ENCODE data around the gene OVOL2. TPM values are rescaled to one million over a fixed set of nuclear protein-coding genes. Genes with fewer than 3 reads are reported as not detected.

OVOL2 gene
- total and polyA plus RNA-seq, 4 experiments from 2014 or later: not detected

GRCh38 chr20:18004384-18005031 lies 53.2 kb downstream of the OVOL2 start:
- Mint-ChIP-seq H3K27ac (no peak overlapping the region), H3K27me3 (no peaks in the 10 kb centered on the region), H3K9me3 (no peaks in the 10 kb centered on the region), H3K4me1 (no peaks in the 10 kb centered on the region), H3K4me3 (no peak overlapping the region), H3K36me3 (no peaks in the 10 kb centered on the region)
- H3K4me1 ChIP-seq (ENCODE audit: insufficient read depth, low read length): no peaks in the 10 kb centered on the region
- ChIA-PET POLR2A (ENCODE audit: partially characterized antibody) (no interaction called here), CTCF (ENCODE audit: partially characterized antibody) (interaction anchor here (1.0 kb wide), 1 partner anchor 10 kb away, joined by 3 read pairs; no protein-coding TSS in a partner anchor)
- intact Hi-C loops (cut with micrococcal nuclease): no loop called here
- H3K9me3 ChIP-seq (ENCODE audit: control insufficient read depth in 1 of 2, low read length in 2 of 2): no peaks in the 10 kb centered on the region
- no peak for DNase-seq
- no peak overlapping the region for H3K27ac ChIP-seq (ENCODE audit: low read depth, low read length)
- H3K36me3 ChIP-seq (ENCODE audit: insufficient read depth, low read length): no peaks in the 10 kb centered on the region
- no peaks in the 10 kb centered on the region for H3K27me3 ChIP-seq (ENCODE audit: insufficient read depth, low read length)
- H3K4me3 ChIP-seq (ENCODE audit: low read length in 2 of 2): no peak overlapping the region

- Mint-ChIP-seq H3K27me3 (no peaks in the 10 kb centered on the region), H3K9me3 (no peaks in the 10 kb centered on the region), H3K4me1 (no peaks in the 10 kb centered on the region), H3K36me3 (no peaks in the 10 kb centered on the region), H3K4me3 (no peak overlapping the region), H3K27ac (no peak overlapping the region)
- CTCF ChIA-PET (ENCODE audit: partially characterized antibody): interaction anchor here (0.6 to 1.0 kb wide), 2 partner anchors 10 to 460 kb away, joined by 3 read pairs; no protein-coding TSS in a partner anchor
- intact Hi-C loops (cut with micrococcal nuclease): no loop called here
- Histone ChIP-seq H3K9me3 (ENCODE audit: control insufficient read depth in 1 of 2, low read length in 2 of 2) (no peaks in the 10 kb centered on the region), H3K4me3 (ENCODE audit: low read length in 2 of 2) (no peak overlapping the region), H3K27ac (ENCODE audit: low read depth, low read length) (no peak overlapping the region), H3K4me1 (ENCODE audit: insufficient read depth, low read length) (no peaks in the 10 kb centered on the region), H3K36me3 (ENCODE audit: insufficient read depth, low read length) (no peaks in the 10 kb centered on the region), H3K27me3 (ENCODE audit: insufficient read depth, low read length) (no peaks in the 10 kb centered on the region)
- POLR2A ChIA-PET (ENCODE audit: partially characterized antibody): no interaction called here
- no peak for DNase-seq
Observed at GRCh38 chr20:18003897-18004296, 53.8 kb downstream of the OVOL2 start.

GRCh38 chr20:18001131-18001921 lies 56.4 kb downstream of the OVOL2 start:
- intact Hi-C loops (cut with micrococcal nuclease): no loop called here

DNA sequence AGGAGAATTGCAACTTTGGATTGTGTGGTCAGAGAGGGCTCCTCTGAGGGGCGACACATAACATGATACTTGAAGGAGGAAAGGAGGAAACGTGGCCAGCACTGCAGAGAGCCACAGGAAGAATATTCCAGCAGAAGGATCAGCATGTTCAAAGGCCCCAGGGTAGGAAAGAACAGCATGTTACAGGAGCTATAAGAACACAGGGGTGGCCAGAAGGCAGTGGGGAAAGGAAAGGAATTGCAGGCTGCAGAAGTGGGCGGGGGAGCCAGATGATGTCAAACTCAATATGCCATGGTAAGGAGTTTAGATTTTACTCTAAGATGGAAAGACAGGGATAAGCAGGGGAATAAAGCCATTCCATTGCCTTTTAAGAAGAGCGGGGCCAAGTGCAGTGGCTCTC lies 58.1 kb downstream of the OVOL2 start:
- H3K9me3 Mint-ChIP-seq: no peaks in the 10 kb centered on the region
- peaks cover 4% of the 10 kb centered on the region for H3K4me1 ChIP-seq (ENCODE audit: insufficient read depth, low read length)
- H3K36me3 Mint-ChIP-seq: no peaks in the 10 kb centered on the region
- H3K36me3 ChIP-seq (ENCODE audit: insufficient read depth, low read length): no peaks in the 10 kb centered on the region
- H3K27ac Mint-ChIP-seq: no peak overlapping the region
- peaks cover 4 to 9% (median 6%) of the 10 kb centered on the region in 4 donors for H3K4me1 Mint-ChIP-seq
- DNase-seq: no peak
- peaks cover 0 to 3% of the 10 kb centered on the region in 2 donors for H3K27me3 Mint-ChIP-seq
- no peak overlapping the region for H3K4me3 Mint-ChIP-seq
- intact Hi-C loops (cut with micrococcal nuclease): loop anchor here (5.0 kb wide), 1 partner anchor 42 kb away; no protein-coding TSS in a partner anchor
- ChIA-PET POLR2A (ENCODE audit: partially characterized antibody) (interaction anchor here (1.3 kb wide), 1 partner anchor 31 kb away, joined by 4 read pairs; the partner anchor contains the start of genes MGME1 and SNX5), CTCF (ENCODE audit: partially characterized antibody) (interaction anchor here (0.6 to 6.0 kb wide), 2 partner anchors 7 to 318 kb away, joined by 4 to 53 read pairs; partner anchors contain the start of gene RRBP1)
- H3K27ac ChIP-seq (ENCODE audit: low read depth, low read length): no peak overlapping the region
- no peaks in the 10 kb centered on the region for H3K27me3 ChIP-seq (ENCODE audit: insufficient read depth, low read length)
- H3K4me3 ChIP-seq (ENCODE audit: low read length in 2 of 2): no peak overlapping the region
- H3K9me3 ChIP-seq (ENCODE audit: control insufficient read depth in 1 of 2, low read length in 2 of 2): no peaks in the 10 kb centered on the region

More at GRCh38 chr20:18001131-18001921, 56.4 kb downstream of the OVOL2 start:
- peaks cover 0 to 3% (median under 1%) of the 10 kb centered on the region in 4 donors for H3K4me1 Mint-ChIP-seq
- H3K4me3 ChIP-seq (ENCODE audit: low read length in 2 of 2): no peak overlapping the region
- H3K27me3 ChIP-seq (ENCODE audit: insufficient read depth, low read length): no peaks in the 10 kb centered on the region
- H3K9me3 ChIP-seq (ENCODE audit: control insufficient read depth in 1 of 2, low read length in 2 of 2): no peaks in the 10 kb centered on the region
- no peak overlapping the region for H3K27ac ChIP-seq (ENCODE audit: low read depth, low read length)
- peaks cover 0 to 3% of the 10 kb centered on the region in 2 donors for H3K27me3 Mint-ChIP-seq
- ChIA-PET CTCF (ENCODE audit: partially characterized antibody) (interaction anchor here (1.3 kb wide), 1 partner anchor 103 kb away, joined by 3 read pairs; no protein-coding TSS in a partner anchor), POLR2A (ENCODE audit: partially characterized antibody) (no interaction called here)
- peaks cover 2% of the 10 kb centered on the region for H3K4me1 ChIP-seq (ENCODE audit: insufficient read depth, low read length)
- H3K9me3 Mint-ChIP-seq: no peaks in the 10 kb centered on the region
- no peak overlapping the region for H3K27ac Mint-ChIP-seq
- H3K4me3 Mint-ChIP-seq: no peak overlapping the region
- H3K36me3 Mint-ChIP-seq: no peaks in the 10 kb centered on the region
- no peak for DNase-seq
- no peaks in the 10 kb centered on the region for H3K36me3 ChIP-seq (ENCODE audit: insufficient read depth, low read length)

GRCh38 chr20:17998446-17998845 lies 59.3 kb downstream of the OVOL2 start:
- peaks cover 0 to 3% of the 10 kb centered on the region in 2 donors for H3K27me3 Mint-ChIP-seq
- H3K36me3 Mint-ChIP-seq: no peaks in the 10 kb centered on the region
- CTCF ChIA-PET (ENCODE audit: partially characterized antibody): interaction anchor here (0.6 to 6.0 kb wide), 6 partner anchors 11 to 317 kb away, joined by 3 to 53 read pairs (median 4); partner anchors contain the start of gene RRBP1
- H3K36me3 ChIP-seq (ENCODE audit: insufficient read depth, low read length): no peaks in the 10 kb centered on the region
- peak overlapping the region in 2 of 7 donors; percentile 2 to 6 for H3K27ac Mint-ChIP-seq
- no peak overlapping the region for H3K4me3 Mint-ChIP-seq
- no peak overlapping the region for H3K27ac ChIP-seq (ENCODE audit: low read depth, low read length)
- H3K9me3 Mint-ChIP-seq: peaks cover 0 to 2% (median 0%) of the 10 kb centered on the region in 8 donors
- H3K4me1 ChIP-seq (ENCODE audit: insufficient read depth, low read length): peaks cover 4% of the 10 kb centered on the region
- H3K4me3 ChIP-seq (ENCODE audit: low read length in 2 of 2): no peak overlapping the region
- intact Hi-C loops (cut with micrococcal nuclease): loop anchor here (5.0 kb wide), 1 partner anchor 41 kb away; no protein-coding TSS in a partner anchor
- H3K27me3 ChIP-seq (ENCODE audit: insufficient read depth, low read length): no peaks in the 10 kb centered on the region
- peaks cover 5 to 11% (median 8%) of the 10 kb centered on the region in 4 donors for H3K4me1 Mint-ChIP-seq
- no peak for DNase-seq
- H3K9me3 ChIP-seq (ENCODE audit: control insufficient read depth in 1 of 2, low read length in 2 of 2): no peaks in the 10 kb centered on the region
- POLR2A ChIA-PET (ENCODE audit: partially characterized antibody): no interaction called here

DNA sequence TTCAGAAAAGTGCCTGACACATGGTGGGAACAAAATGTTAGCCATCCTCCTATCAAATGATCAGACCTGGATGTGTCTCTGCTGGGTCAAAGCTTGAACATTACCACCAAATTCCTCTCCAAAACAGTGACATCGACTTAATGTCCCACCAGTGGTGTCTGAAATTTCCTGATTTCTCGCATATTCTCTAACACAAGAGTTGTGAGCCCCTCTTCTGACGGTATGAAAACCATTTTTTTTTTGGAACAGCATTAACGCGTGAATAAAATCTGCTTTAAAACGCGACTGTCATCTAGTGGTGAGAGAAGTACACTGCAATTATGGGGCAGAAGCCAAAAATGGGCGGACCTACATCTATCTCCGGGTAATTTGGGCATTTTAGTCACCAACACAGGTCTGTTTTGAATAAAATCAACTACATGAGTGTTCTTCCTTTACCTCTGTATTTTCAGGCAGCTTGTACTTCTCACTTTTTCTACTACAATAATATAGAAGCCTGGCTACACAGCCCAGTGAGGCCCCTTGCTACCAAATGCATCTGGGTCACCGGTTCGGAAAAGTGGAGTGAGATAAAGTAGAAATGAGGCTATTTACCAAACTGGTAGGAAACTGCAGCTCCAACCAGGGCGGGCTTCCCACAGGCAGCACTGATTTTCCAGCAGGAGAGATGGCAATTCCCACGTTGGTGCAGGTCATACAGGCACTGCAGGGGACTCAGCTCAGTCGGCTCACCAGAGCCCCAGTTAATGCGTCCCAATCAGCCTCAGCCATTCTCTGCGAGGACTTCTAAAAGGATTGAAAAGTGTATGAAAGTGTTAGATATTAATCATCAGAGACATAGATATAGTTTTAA lies 61.5 kb downstream of the OVOL2 start:
- intact Hi-C loops (cut with micrococcal nuclease): loop anchor here (1.0 to 5.0 kb wide), 7 partner anchors 29 to 491 kb away; no protein-coding TSS in a partner anchor
- H3K4me1 ChIP-seq (ENCODE audit: insufficient read depth, low read length): peaks cover 18% of the 10 kb centered on the region
- peaks cover 13 to 27% (median 19%) of the 10 kb centered on the region in 4 donors for H3K4me1 Mint-ChIP-seq
- peaks cover 0 to 2% (median 0%) of the 10 kb centered on the region in 8 donors for H3K9me3 Mint-ChIP-seq
- no peak overlapping the region for H3K4me3 ChIP-seq (ENCODE audit: low read length in 2 of 2)
- peak; percentile 55 to 68 (median 64) for DNase-seq
- no peaks in the 10 kb centered on the region for H3K9me3 ChIP-seq (ENCODE audit: control insufficient read depth in 1 of 2, low read length in 2 of 2)
- no peaks in the 10 kb centered on the region for H3K36me3 ChIP-seq (ENCODE audit: insufficient read depth, low read length)
- no peaks in the 10 kb centered on the region for H3K27me3 ChIP-seq (ENCODE audit: insufficient read depth, low read length)
- ChIA-PET POLR2A (ENCODE audit: partially characterized antibody) (interaction anchor here (0.7 to 2.7 kb wide), 5 partner anchors 28 to 316 kb away, joined by 3 to 9 read pairs (median 3); no protein-coding TSS in a partner anchor), CTCF (ENCODE audit: partially characterized antibody) (interaction anchor here (0.7 to 6.0 kb wide), 19 partner anchors 11 to 564 kb away, joined by 3 to 53 read pairs (median 4); partner anchors contain the start of genes RRBP1 and SNX5)
- no peaks in the 10 kb centered on the region for H3K36me3 Mint-ChIP-seq
- peaks cover 0 to 3% of the 10 kb centered on the region in 2 donors for H3K27me3 Mint-ChIP-seq
- peak overlapping the region in 1 of 8 donors; percentile 29 for H3K4me3 Mint-ChIP-seq
- H3K27ac ChIP-seq (ENCODE audit: low read depth, low read length): no peak overlapping the region
- peak overlapping the region in 1 of 7 donors; percentile 6 for H3K27ac Mint-ChIP-seq

Measured in CD4-positive, alpha-beta memory T cell (primary cell).